NOMO-1 (cell line): ENCODE measurements around the gene C17orf107.

ENCODE experiments used
- DNase-seq, 2 experiments: peaks; one replicate each; lab custom pipeline; 2025; ENCODE audit not compliant: unreplicated experiment in 2 of 2; lab: John Stamatoyannopoulos, UW

Gene C17orf107

DNA sequence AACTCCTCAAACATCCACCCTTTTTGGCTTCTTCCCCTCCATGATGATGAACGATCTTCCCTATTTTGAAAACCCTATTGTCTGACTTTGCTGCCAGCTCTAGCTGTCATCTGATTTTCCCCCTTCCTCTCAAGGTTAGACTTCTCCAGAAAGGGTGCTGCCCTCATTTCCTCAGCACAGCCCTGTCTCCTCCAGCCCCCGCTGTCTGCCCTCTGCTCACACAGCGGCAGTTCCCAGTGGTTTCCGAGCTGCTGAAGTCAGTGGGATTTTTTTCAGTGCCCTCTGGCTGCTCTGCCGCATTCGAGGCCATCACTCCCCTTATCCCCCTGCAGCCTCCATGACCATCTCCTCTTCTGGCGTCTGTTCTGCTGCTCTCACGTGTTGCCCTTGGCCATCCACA, 26.6 kb upstream of the C17orf107 start:
- no peak for DNase-seq

DNA sequence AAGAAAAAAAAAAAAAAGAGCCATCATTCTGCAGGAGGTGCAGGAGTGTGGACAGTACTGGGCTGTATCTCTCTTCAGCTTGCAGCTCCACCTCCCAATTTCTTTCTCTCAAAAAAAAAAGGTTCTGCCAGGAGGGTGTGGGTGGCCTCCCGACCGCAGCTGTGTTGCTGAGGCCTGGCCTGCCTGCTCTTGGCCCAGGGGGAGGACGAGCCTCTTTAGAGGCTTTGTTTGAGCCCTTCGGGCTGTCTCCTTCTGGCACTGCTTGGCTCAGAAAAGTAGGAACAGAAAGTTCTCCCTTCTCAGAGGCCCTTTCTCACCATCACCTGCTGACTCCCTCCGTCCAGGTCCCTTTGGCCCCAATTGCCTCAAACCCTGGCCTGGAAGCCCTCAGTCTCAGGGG, 22.2 kb upstream of the C17orf107 start:
- DNase-seq: peak in 1 of 2 experiments; percentile 10

DNA sequence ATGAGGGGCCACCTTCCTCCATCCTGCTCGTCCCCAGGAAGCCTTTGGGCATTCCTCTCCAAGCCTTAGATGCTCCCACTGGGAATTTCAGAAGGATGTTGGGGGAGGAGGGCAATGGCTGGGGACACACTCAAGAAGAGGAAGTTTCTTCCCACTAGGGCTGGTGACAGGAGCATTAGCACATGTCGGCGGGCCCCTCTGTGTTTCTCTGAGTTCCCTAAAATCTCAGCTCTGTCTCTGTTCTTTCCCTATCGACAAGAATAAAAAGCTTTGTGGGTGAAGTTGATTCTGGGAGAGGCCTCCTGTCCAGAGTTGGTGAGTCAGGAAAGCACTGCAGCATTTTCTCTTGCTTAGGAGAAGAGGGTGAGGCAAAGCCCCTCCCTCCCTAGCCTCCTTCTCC, 19.7 kb upstream of the C17orf107 start:
- peak in 1 of 2 experiments; percentile 5 for DNase-seq

DNA sequence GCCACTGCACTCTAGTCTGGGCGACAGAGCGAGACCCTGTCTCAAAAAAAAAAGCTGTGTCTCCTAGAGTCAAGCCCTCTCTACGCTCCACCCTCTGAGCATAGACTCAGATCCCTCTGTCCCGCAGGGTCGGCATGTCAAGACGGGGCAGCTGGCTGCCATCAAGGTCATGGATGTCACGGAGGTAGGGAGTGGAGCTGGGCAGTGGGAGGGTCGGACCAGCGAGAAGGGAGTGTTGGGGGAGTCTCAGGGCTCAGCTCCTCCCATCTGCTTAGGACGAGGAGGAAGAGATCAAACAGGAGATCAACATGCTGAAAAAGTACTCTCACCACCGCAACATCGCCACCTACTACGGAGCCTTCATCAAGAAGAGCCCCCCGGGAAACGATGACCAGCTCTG, 18.5 kb upstream of the C17orf107 start:
- no peak for DNase-seq

DNA sequence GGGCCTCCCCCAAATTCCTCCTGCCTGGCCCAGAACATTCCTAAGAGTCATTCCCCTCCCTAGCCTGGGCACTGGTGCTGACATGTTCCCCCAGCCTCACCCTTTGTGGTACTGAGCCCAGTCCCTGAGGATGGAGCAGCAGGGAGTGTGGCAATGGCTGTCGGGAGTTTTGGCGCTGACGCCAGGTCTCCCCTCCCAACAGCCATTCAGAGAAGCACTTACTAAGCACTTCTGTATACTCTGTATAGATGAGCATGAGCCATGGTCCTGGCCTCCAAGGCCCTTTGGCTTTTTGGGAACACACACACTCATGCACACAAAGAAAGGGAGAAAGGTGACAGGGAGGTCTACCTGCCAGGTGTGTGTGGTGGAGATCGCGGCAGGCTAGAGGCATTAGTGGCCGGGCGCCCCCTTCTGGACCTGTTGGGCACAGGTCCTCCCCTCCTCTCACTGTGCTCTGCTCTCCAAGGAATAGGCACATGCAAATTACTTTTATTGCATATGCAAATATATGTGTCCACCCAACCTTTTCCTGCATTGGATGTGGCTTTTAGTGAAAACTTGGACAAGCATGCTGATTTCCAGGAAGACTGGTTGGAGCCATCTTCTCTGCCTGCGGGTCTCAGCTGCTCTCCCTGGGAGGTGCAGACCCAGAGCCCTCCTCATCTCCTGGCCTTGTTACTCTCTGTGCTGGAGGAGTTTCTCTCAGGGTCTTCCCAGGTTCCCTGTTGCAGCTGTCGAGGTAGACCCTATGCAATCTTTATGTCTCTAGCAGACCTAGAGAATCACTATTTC, 17.4 kb upstream of the C17orf107 start:
- peak in 1 of 2 experiments; percentile 28 for DNase-seq

DNA sequence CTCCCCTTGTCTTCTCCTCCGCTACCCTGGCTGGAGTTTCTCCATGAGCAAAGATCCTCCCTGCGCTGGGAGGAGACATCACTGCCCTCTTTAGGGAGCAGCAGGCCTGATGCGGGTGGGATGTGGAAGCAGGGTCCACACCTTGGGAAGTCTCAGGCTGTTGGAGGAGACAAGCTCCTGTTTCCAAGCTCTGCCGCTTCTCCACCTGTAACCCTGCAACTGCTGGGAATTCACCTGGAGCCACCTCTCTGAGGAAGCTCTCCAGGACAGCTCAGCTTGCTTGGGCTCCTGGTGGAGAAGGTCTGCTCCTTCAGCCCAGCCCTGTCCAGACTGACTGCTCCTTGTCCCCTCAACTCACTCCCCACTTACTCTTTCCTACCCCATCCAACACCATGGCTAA, 14.8 kb upstream of the C17orf107 start:
- no peak for DNase-seq

DNA sequence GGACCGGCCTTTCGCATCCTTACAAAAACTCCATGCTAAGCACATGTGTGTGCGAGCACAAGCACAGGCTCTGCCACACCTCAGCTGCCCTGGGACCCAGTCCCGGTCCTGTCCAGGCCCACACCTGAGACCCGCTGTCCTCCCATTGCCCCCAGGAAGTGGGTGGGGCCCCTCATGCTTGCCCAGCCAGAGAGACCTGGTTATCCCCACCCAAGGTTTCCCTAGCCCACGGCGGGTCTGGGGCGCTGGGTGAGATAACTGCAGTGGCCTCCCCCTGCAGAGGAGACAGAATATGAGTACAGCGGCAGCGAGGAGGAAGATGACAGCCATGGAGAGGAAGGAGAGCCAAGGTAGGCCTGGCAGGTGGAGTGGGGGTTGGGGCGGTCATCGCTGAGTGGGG, 12.5 kb upstream of the C17orf107 start:
- DNase-seq: no peak

DNA sequence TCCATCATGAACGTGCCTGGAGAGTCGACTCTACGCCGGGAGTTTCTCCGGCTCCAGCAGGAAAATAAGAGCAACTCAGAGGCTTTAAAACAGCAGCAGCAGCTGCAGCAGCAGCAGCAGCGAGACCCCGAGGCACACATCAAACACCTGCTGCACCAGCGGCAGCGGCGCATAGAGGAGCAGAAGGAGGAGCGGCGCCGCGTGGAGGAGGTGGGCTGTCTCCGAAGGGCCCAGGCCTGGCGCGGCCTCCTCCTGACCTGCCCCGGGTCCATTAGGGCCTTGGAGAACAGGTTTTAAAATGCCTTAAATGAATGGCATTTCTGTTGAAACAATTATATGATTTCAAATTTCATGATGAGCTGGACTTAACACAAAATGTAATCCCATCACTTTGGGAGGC, 11.8 kb upstream of the C17orf107 start:
- no peak for DNase-seq

DNA sequence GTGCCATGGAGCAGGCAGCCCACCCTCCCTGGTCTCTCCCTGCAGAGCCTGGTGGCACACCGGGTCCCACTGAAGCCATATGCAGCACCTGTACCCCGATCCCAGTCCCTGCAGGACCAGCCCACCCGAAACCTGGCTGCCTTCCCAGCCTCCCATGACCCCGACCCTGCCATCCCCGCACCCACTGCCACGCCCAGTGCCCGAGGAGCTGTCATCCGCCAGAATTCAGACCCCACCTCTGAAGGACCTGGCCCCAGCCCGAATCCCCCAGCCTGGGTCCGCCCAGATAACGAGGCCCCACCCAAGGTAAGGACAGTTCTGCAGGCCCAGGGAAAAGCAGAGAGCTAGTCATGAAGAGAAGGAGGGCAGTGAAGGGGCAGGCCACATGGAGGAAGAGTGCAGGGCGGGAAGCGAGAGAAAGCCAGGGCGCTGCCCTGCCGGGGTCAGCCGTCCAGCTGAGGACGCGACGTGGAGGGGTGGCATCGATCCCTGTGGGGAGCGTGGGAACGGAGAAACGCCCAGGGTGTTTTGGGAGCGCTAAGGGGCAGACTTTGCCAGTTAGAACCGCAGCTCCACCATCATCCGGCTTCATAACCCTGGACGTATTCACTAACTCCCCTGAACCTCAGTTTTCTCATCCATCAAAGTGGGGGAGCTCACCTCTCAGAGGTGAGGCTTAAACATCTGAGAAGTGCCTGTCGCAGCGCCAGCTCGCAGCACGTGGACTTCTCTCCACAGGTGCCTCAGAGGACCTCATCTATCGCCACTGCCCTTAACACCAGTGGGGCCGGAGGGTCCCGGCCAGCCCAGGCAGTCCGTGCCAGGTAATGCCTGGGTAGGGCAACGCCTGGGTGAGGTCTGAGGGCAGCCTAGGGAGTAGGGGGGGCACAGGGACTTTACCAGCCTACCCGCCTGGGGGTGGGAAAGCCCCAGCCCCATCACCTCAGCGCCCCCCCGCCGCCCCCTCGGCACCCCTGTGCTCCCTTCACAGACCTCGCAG, 7.6 kb upstream of the C17orf107 start:
- no peak for DNase-seq

DNA sequence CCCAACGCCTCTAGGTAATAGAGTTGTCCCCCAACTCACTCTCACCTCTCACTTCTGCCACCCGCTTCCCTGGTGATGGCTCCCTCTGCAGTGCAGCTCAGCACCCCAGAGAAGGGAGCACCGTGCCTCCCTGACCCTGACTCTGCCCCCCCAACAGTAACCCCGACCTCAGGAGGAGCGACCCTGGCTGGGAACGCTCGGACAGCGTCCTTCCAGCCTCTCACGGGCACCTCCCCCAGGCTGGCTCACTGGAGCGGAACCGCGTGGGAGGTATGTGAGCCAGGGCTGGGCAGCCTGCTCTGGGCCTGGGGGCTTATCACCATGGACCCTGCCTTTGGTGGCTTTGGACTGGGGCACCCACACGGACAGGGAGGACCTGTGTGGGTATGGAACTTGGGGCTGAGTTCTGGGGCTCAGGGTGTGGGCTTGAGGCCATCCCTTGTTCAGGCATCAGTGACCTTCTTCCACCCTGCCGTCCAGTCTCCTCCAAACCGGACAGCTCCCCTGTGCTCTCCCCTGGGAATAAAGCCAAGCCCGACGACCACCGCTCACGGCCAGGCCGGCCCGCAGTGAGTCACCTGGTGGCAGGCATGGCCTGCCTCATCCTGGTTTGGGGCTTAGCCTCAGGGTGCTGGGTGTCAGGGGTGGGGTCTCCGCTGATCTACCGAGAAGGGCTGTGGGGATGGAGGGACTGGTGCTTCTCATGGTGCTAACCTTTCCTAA, 6.7 kb upstream of the C17orf107 start:
- DNase-seq: no peak

DNA sequence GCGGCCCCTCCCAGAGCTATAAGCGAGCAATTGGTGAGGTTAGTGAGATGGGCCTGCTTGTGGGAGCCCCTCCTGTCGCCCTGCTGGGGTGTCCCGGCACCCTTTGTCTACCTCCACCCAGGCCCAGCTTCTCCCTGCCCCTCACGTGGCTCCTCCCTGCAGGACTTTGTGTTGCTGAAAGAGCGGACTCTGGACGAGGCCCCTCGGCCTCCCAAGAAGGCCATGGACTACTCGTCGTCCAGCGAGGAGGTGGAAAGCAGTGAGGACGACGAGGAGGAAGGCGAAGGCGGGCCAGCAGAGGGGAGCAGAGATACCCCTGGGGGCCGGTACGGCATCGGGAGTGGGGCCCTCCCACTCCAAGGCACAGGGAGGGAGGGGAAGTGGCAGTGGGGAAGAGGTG, 6.1 kb upstream of the C17orf107 start:
- DNase-seq: no peak

DNA sequence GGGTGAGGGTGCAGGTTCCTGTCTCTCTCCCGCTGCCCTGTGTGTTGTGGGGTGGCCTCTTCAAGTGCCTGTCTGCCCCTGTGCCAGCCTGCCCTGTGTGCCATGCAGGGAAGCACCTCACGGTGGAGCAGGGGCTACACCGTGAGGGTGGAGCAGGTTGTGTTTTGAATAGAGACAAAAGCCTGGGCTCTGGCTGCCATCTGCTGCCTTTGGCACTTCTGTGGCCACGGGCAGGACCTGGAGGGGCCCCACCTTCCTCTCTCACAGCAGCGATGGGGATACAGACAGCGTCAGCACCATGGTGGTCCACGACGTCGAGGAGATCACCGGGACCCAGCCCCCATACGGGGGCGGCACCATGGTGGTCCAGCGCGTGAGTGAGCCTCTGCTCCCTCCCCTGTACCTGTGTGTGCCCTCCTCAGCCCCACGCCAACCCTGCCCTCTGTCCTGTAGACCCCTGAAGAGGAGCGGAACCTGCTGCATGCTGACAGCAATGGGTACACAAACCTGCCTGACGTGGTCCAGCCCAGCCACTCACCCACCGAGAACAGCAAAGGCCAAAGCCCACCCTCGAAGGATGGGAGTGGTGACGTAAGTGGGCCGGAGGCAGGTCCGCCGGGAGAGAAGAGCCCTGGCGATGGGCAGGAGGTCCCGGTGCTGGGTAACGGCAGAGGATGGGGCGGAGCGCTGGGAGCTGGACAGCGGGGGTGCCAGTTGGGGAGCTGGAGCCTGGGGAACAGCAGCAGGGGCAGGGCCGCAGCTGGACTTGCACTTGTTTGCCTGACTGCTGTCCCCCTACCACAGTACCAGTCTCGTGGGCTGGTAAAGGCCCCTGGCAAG, 5.4 kb upstream of the C17orf107 start:
- no peak for DNase-seq

DNA sequence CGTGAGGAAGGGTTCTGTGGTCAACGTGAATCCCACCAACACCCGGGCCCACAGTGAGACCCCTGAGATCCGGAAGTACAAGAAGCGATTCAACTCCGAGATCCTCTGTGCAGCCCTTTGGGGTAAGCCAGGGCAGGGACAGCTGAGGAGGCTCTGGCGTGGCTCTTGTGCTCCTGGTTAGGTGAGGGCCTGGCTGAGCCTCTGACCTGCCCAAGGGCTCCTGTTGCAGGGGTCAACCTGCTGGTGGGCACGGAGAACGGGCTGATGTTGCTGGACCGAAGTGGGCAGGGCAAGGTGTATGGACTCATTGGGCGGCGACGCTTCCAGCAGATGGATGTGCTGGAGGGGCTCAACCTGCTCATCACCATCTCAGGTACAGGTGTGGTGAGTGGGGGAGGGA, 4.2 kb upstream of the C17orf107 start:
- no peak for DNase-seq

DNA sequence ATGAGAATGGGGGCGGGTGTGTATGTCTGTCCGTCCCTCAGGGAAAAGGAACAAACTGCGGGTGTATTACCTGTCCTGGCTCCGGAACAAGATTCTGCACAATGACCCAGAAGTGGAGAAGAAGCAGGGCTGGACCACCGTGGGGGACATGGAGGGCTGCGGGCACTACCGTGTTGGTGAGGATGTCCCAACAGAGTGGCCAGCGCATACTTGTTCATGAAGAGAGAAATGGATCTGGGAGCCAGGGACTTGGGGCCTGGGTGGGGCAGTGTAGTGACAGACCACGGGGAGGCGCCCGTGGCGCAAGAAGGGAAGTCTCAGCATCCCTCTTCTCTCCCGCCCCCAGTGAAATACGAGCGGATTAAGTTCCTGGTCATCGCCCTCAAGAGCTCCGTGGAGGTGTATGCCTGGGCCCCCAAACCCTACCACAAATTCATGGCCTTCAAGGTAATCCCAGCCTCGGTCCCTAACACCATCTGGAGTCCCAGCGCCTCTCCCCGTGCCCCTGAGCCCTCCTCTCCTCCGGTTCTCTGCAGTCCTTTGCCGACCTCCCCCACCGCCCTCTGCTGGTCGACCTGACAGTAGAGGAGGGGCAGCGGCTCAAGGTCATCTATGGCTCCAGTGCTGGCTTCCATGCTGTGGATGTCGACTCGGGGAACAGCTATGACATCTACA, 3.5 kb upstream of the C17orf107 start:
- DNase-seq: no peak

DNA sequence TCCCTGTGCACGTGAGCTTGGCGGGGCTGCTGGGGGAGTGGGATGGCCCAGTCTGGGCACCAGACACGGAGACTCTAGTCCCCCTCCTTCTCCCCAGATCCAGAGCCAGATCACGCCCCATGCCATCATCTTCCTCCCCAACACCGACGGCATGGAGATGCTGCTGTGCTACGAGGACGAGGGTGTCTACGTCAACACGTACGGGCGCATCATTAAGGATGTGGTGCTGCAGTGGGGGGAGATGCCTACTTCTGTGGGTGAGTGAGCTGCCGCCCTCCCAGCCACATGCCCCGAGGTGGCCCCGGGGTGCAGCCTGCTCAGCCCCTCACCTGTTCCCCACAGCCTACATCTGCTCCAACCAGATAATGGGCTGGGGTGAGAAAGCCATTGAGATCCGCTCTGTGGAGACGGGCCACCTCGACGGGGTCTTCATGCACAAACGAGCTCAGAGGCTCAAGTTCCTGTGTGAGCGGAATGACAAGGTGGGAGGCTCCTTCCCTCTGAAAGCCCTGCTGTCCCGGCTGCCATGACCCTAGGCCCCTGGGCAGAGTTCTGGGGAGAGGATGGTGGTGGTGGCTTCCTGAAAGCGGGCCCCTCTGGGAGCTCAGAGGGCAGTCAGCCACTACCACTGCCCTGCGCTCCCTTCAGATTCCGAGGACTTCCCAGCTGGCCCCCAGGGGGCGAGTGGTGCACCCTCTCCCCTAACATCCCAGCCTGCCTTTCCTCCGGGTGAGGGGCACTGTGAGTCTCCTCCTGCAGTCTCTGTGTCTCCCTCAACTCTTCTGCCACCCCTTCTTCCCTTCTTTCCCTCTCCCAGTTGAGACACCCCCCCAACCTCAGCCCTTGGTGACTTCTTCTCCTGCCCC, 2.8 kb upstream of the C17orf107 start:
- DNase-seq: no peak

DNA sequence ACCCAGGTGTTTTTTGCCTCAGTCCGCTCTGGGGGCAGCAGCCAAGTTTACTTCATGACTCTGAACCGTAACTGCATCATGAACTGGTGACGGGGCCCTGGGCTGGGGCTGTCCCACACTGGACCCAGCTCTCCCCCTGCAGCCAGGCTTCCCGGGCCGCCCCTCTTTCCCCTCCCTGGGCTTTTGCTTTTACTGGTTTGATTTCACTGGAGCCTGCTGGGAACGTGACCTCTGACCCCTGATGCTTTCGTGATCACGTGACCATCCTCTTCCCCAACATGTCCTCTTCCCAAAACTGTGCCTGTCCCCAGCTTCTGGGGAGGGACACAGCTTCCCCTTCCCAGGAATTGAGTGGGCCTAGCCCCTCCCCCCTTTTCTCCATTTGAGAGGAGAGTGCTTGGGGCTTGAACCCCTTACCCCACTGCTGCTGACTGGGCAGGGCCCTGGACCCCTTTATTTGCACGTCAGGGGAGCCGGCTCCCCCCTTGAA, 2.1 kb upstream of the C17orf107 start:
- DNase-seq: no peak

DNA sequence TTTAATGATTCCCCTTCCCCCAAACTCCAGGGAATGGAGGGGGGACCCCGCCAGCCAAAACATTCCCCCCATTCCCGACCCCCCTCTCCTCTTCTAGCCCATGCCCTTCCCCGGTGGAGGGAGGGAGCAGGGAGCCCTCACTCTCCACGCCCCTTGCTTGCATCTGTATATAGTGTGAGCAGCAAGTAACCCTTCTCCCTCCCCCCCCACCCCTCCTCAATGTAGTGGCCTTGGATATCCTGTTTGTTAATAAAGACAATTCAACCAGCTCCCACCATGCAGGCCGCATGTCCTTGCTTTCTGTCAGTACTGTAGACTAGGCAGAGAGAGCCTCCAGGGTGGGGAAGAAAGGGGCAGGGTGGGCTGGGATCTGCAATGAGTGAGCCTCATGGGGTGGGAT, 1.6 kb upstream of the C17orf107 start:
- DNase-seq: no peak

DNA sequence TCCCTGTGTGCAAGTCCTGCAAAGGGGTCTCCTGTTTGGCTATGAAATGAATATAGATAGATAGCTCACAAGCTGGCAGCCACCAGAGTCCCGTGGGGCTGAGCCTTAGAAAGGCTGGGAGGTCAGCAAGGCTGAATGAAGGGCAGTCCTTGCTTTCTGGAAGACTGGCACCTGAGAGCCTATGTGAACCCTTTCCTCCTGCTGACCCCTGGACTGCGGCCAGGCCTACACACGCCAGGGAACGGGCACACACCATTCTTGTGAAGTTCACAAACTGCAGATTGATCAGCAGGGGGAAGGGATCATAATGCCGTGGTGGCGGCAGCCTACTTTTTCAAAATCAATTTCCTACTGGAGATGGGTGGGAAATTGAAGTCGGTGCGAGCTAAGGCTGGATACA, 985 bp upstream of the C17orf107 start:
- DNase-seq: no peak

DNA sequence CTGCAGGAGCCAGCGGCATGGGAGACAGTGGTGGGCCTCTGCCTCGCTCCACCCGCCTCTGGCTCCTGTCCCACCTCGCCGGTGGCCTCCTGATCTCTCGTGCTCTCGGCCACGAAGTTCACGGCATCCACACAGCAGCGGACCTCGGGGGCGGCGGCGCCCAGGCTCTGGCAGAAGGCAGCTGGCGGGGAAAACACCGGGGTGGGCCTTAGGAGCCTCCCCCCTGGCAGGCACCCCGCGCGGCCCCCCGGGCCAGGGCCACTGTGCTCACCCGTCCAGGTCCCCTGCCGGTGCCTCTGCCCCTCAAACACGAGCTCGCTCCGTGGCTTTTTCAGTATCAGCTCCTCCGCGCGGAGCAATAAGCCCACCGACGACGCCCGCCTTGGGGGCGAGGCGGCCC, 409 bp upstream of the C17orf107 start:
- DNase-seq: no peak
